SJCRH30 (cell line): ENCODE results near the gene CNEP1R1. TPM values are rescaled to one million over a fixed set of nuclear protein-coding genes. Genes with fewer than 3 reads are reported as not detected.
"Not testable (repeated sequence)": the region's sequence is repeated elsewhere in the genome, so short reads cannot be mapped to it uniquely, and the experiment has no call there.

ENCODE experiments used
- DNase-seq, 2 experiments: peaks; one replicate each; pipeline ENCODE4 v3.0.0-alpha.2; 2015 to 2020
- H3K27ac ChIP-seq: fragments of 250-450 bp; sonication (Bioruptor Pico); 2 replicates; pipeline ENCODE4 v1.5.1; 2020; ENCODE audit warnings: mild to moderate bottlenecking, moderate library complexity
- H3K27me3 ChIP-seq: fragments of 250-450 bp; sonication (Bioruptor Pico); 2 replicates; pipeline ENCODE4 v1.5.1; 2020; ENCODE audit warnings: mild to moderate bottlenecking, moderate library complexity
- H3K36me3 ChIP-seq: fragments of 250-450 bp; sonication (Bioruptor Pico); 2 replicates; pipeline ENCODE4 v1.5.1; 2020; ENCODE audit warnings: mild to moderate bottlenecking, moderate library complexity
- H3K4me1 ChIP-seq: fragments of 250-450 bp; sonication (Bioruptor Pico); 2 replicates; pipeline ENCODE4 v1.5.1; 2020; ENCODE audit warnings: mild to moderate bottlenecking, moderate library complexity
- H3K4me3 ChIP-seq: fragments of 250-450 bp; sonication (Bioruptor Pico); 2 replicates; pipeline ENCODE4 v1.5.1; 2020; ENCODE audit warnings: mild to moderate bottlenecking, moderate library complexity
- H3K9me3 ChIP-seq: fragments of 250-450 bp; sonication (Bioruptor Pico); replicated peaks from 2 replicates; pipeline ENCODE4 v1.5.1; 2020; ENCODE audit warnings: mild to moderate bottlenecking, moderate library complexity
- total RNA-seq: library from RNA; depleted of rRNA; stranded (reverse); fragments of >200 nt; shearing (Covaris generic); gene quantifications from 2 replicates; pipeline ENCODE4 v1.2.3, GENCODE V29; 2014

The CNEP1R1 gene
- total RNA-seq, 1 experiment from 2014 or later = 22.3 TPM

- H3K9me3 ChIP-seq = no peaks in the 10 kb centered on the region
- no peak overlapping the region for H3K4me3 ChIP-seq
- no peaks in the 10 kb centered on the region for H3K27me3 ChIP-seq
- DNase-seq = no peak
- no peaks in the 10 kb centered on the region for H3K36me3 ChIP-seq
- H3K4me1 ChIP-seq = no peaks in the 10 kb centered on the region
- H3K27ac ChIP-seq = no peak overlapping the region
Observed at GRCh38 chr16:50004239-50004638, 20.8 kb upstream of the CNEP1R1 start.

GRCh38 chr16:50006964-50007363 is 18.1 kb upstream of the CNEP1R1 start:
- H3K4me3 ChIP-seq = no peak overlapping the region
- no peaks in the 10 kb centered on the region for H3K4me1 ChIP-seq
- H3K36me3 ChIP-seq = no peaks in the 10 kb centered on the region
- H3K27me3 ChIP-seq = no peaks in the 10 kb centered on the region
- no peak for DNase-seq
- H3K27ac ChIP-seq = no peak overlapping the region
- no peaks in the 10 kb centered on the region for H3K9me3 ChIP-seq

- H3K4me3 ChIP-seq = no peak overlapping the region
- no peaks in the 10 kb centered on the region for H3K36me3 ChIP-seq
- no peak overlapping the region for H3K27ac ChIP-seq
Observed at GRCh38 chr16:50007744-50008143, 17.3 kb upstream of the CNEP1R1 start.

GRCh38 chr16:50010212-50010611 is 14.8 kb upstream of the CNEP1R1 start:
- H3K4me3 ChIP-seq = no peak overlapping the region
- no peaks in the 10 kb centered on the region for H3K27me3 ChIP-seq
- H3K36me3 ChIP-seq = no peaks in the 10 kb centered on the region
- DNase-seq = no peak
- no peaks in the 10 kb centered on the region for H3K4me1 ChIP-seq
- H3K27ac ChIP-seq = no peak overlapping the region
- no peaks in the 10 kb centered on the region for H3K9me3 ChIP-seq

More at GRCh38 chr16:50007744-50008143, 17.3 kb upstream of the CNEP1R1 start:
- no peaks in the 10 kb centered on the region for H3K4me1 ChIP-seq
- DNase-seq = no peak
- no peaks in the 10 kb centered on the region for H3K27me3 ChIP-seq
- H3K9me3 ChIP-seq = no peaks in the 10 kb centered on the region

- Histone ChIP-seq H3K4me3 (no peak overlapping the region), H3K36me3 (no peaks in the 10 kb centered on the region), H3K27me3 (no peaks in the 10 kb centered on the region), H3K4me1 (no peaks in the 10 kb centered on the region), H3K27ac (no peak overlapping the region), H3K9me3 (no peaks in the 10 kb centered on the region)
- peak in 1 of 2 experiments; percentile 12 for DNase-seq
Observed at GRCh38 chr16:50011707-50012106, 13.3 kb upstream of the CNEP1R1 start.

- H3K27ac ChIP-seq = no peak overlapping the region
Observed at GRCh38 chr16:50012182-50012581, 12.8 kb upstream of the CNEP1R1 start.

GRCh38 chr16:50014211-50014610 is 10.8 kb upstream of the CNEP1R1 start:
- H3K27ac ChIP-seq, H3K36me3 ChIP-seq, H3K4me3 ChIP-seq, H3K27me3 ChIP-seq, H3K9me3 ChIP-seq, DNase-seq, H3K4me1 ChIP-seq: not testable (repeated sequence)

More at GRCh38 chr16:50012182-50012581, 12.8 kb upstream of the CNEP1R1 start:
- no peak for DNase-seq
- no peaks in the 10 kb centered on the region for H3K9me3 ChIP-seq
- no peaks in the 10 kb centered on the region for H3K36me3 ChIP-seq
- no peak overlapping the region for H3K4me3 ChIP-seq
- no peaks in the 10 kb centered on the region for H3K27me3 ChIP-seq
- H3K4me1 ChIP-seq = no peaks in the 10 kb centered on the region

- Histone ChIP-seq H3K4me1 (no peaks in the 10 kb centered on the region), H3K9me3 (no peaks in the 10 kb centered on the region), H3K27ac (no peak overlapping the region), H3K36me3 (no peaks in the 10 kb centered on the region), H3K4me3 (no peak overlapping the region), H3K27me3 (no peaks in the 10 kb centered on the region)
- DNase-seq = no peak
Observed at GRCh38 chr16:50015631-50016030, 9.4 kb upstream of the CNEP1R1 start.

- no peaks in the 10 kb centered on the region for H3K36me3 ChIP-seq
- H3K27ac ChIP-seq = no peak overlapping the region
- no peak for DNase-seq
- no peaks in the 10 kb centered on the region for H3K9me3 ChIP-seq
- H3K4me3 ChIP-seq = no peak overlapping the region
- H3K27me3 ChIP-seq = no peaks in the 10 kb centered on the region
- no peaks in the 10 kb centered on the region for H3K4me1 ChIP-seq
Observed at GRCh38 chr16:50017553-50017952, 7.5 kb upstream of the CNEP1R1 start.

- DNase-seq = peak in 1 of 2 experiments; percentile 13
- Histone ChIP-seq H3K36me3 (no peaks in the 10 kb centered on the region), H3K4me3 (no peak overlapping the region), H3K4me1 (no peaks in the 10 kb centered on the region), H3K27me3 (no peaks in the 10 kb centered on the region), H3K27ac (no peak overlapping the region), H3K9me3 (no peaks in the 10 kb centered on the region)
Observed at GRCh38 chr16:50021544-50021943, 3.5 kb upstream of the CNEP1R1 start.

- Histone ChIP-seq H3K27me3 (no peaks in the 10 kb centered on the region), H3K4me3 (no peak overlapping the region), H3K9me3 (no peaks in the 10 kb centered on the region), H3K36me3 (no peaks in the 10 kb centered on the region), H3K27ac (no peak overlapping the region), H3K4me1 (no peaks in the 10 kb centered on the region)
- DNase-seq = peak in 1 of 2 experiments; percentile 14
Observed at GRCh38 chr16:50023641-50024040, 1.4 kb upstream of the CNEP1R1 start.

- no peak overlapping the region for H3K27ac ChIP-seq
- no peaks in the 10 kb centered on the region for H3K9me3 ChIP-seq
Observed at GRCh38 chr16:50024207-50024606, 818 bp upstream of the CNEP1R1 start.

GRCh38 chr16:50025537-50025931 is 509 bp downstream of the CNEP1R1 start:
- Histone ChIP-seq H3K36me3 (peaks cover 9% of the 10 kb centered on the region; the same call in 1 of the 2 replicates), H3K4me1 (no peaks in the 10 kb centered on the region), H3K4me3 (peak overlapping the region; percentile 93), H3K27me3 (no peaks in the 10 kb centered on the region), H3K9me3 (no peaks in the 10 kb centered on the region), H3K27ac (peak overlapping the region; percentile 11; the same call in 1 of the 2 replicates)
- DNase-seq = peak in 1 of 2 experiments; percentile 41

More at GRCh38 chr16:50024207-50024606, 818 bp upstream of the CNEP1R1 start:
- no peaks in the 10 kb centered on the region for H3K27me3 ChIP-seq
- peak overlapping the region; percentile 93 for H3K4me3 ChIP-seq
- DNase-seq = no peak
- H3K36me3 ChIP-seq = no peaks in the 10 kb centered on the region
- no peaks in the 10 kb centered on the region for H3K4me1 ChIP-seq

GRCh38 chr16:50027829-50028228 is 2.8 kb downstream of the CNEP1R1 start:
- H3K27me3 ChIP-seq = no peaks in the 10 kb centered on the region
- H3K4me1 ChIP-seq = no peaks in the 10 kb centered on the region
- peaks cover 11% of the 10 kb centered on the region; the same call in 1 of the 2 replicates for H3K36me3 ChIP-seq
- DNase-seq = no peak
- no peaks in the 10 kb centered on the region for H3K9me3 ChIP-seq
- H3K27ac ChIP-seq = no peak overlapping the region
- H3K4me3 ChIP-seq = no peak overlapping the region

GRCh38 chr16:50035468-50035992 is 10.5 kb downstream of the CNEP1R1 start:
- Histone ChIP-seq H3K27ac (no peak overlapping the region), H3K4me1 (no peaks in the 10 kb centered on the region), H3K27me3 (no peaks in the 10 kb centered on the region), H3K36me3 (peaks cover 8% of the 10 kb centered on the region), H3K9me3 (no peaks in the 10 kb centered on the region), H3K4me3 (no peak overlapping the region)
- DNase-seq = no peak

- H3K4me3 ChIP-seq = no peak overlapping the region
- no peaks in the 10 kb centered on the region for H3K27me3 ChIP-seq
- no peak for DNase-seq
- no peaks in the 10 kb centered on the region for H3K4me1 ChIP-seq
- H3K36me3 ChIP-seq = peaks cover 5% of the 10 kb centered on the region; the same call in 1 of the 2 replicates
- no peak overlapping the region for H3K27ac ChIP-seq
- no peaks in the 10 kb centered on the region for H3K9me3 ChIP-seq
Observed at GRCh38 chr16:50036426-50036825, 11.4 kb downstream of the CNEP1R1 start.
